Measurements from ENCODE around the gene DDI2. TPM values are rescaled to one million over a fixed set of nuclear protein-coding genes. Genes with fewer than 3 reads are reported as not detected.
"Not testable (repeated sequence)": the region's sequence is repeated elsewhere in the genome, so short reads cannot be mapped to it uniquely, and the experiment has no call there.

DDI2 gene
- polyA plus RNA-seq, 1 experiment: 6.4 TPM

DNA sequence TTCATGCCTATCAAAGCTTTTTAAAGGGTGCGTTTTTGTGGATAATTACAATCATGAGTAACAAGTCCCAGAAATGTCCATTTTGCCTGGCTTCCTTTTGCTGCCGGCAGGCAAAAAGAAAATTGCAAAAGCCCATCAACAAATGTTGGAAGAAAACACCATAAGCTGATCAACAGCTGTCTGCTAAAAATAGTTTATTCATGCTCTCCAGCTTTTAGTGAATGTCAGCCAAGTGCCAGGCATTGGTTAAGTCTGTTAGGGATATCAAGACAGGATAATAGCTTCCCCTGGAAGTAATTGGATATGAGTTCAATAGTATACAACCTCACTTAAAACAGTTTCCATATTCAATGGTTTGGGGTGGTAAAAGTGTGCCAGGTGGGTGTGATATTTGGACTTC is 18.8 kb upstream of the DDI2 start:
- DNase-seq (ENCODE audit: low read depth): no peak
- TF ChIP-seq CTCF (IDR thresholded peaks at IDR 0.05; ENCODE audit: insufficient read depth, low read depth, low read length): no peak
- ChIA-PET CTCF (interaction anchor here (0.5 to 9.7 kb wide), 2 partner anchors 44 to 141 kb away, joined by 3 to 104 read pairs; partner anchors contain the start of genes SLC25A34 and TMEM82), POLR2A (no interaction called here)
- Histone ChIP-seq H3K27me3 (ENCODE audit: control insufficient read depth, insufficient read depth, low read length) (peaks cover 3% of the 10 kb centered on the region), H3K4me3 (ENCODE audit: low read depth, low read length) (no peak overlapping the region), H3K36me3 (ENCODE audit: control insufficient read depth, insufficient read depth, low read length) (no peaks in the 10 kb centered on the region)

- ChIA-PET POLR2A (interaction anchor here (0.5 to 0.7 kb wide), 3 partner anchors 101 to 371 kb away, joined by 3 read pairs; no protein-coding TSS in a partner anchor), CTCF (interaction anchor here (2.3 kb wide), 1 partner anchor 138 kb away, joined by 12 read pairs; no protein-coding TSS in a partner anchor)
- TF ChIP-seq CTCF (IDR thresholded peaks at IDR 0.05; ENCODE audit: insufficient read depth, low read depth, low read length): no peak
- DNase-seq (ENCODE audit: low read depth): peak; percentile 75
- Histone ChIP-seq H3K27me3 (ENCODE audit: control insufficient read depth, insufficient read depth, low read length) (no peaks in the 10 kb centered on the region), H3K36me3 (ENCODE audit: control insufficient read depth, insufficient read depth, low read length) (no peaks in the 10 kb centered on the region), H3K4me3 (ENCODE audit: low read depth, low read length) (peak overlapping the region; percentile 70)
Observed at GRCh38 chr1:15603050-15603965, 13.9 kb upstream of the DDI2 start.

GRCh38 chr1:15603966-15604282 is 13.3 kb upstream of the DDI2 start:
- CTCF ChIA-PET: interaction anchor here (2.3 kb wide), 1 partner anchor 137 kb away, joined by 12 read pairs; no protein-coding TSS in a partner anchor
- H3K27me3 ChIP-seq (ENCODE audit: control insufficient read depth, insufficient read depth, low read length); H3K36me3 ChIP-seq (ENCODE audit: control insufficient read depth, insufficient read depth, low read length); POLR2A ChIA-PET; DNase-seq (ENCODE audit: low read depth): not testable (repeated sequence)
- H3K4me3 ChIP-seq (ENCODE audit: low read depth, low read length): peak overlapping the region; percentile 70

DNA sequence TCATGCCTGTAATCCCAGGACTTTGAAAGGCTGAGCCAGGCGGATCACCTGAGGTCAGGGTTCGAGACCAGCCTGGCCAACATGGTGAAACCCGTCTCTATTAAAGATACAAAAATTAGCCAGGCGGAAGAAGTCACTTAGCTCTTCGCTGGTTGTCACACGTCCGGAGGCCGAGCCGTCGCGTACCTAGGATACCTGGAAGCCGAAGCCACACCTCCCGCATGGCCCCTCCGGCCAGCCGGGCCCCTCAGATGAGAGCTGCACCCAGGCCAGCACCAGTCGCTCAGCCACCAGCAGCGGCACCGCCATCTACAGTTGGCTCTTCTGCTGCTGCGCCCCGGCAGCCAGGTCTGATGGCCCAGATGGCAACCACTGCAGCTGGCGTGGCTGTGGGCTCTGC is 12.9 kb upstream of the DDI2 start:
- POLR2A ChIA-PET; H3K4me3 ChIP-seq (ENCODE audit: low read depth, low read length); H3K36me3 ChIP-seq (ENCODE audit: control insufficient read depth, insufficient read depth, low read length); DNase-seq (ENCODE audit: low read depth); H3K27me3 ChIP-seq (ENCODE audit: control insufficient read depth, insufficient read depth, low read length): not testable (repeated sequence)
- CTCF ChIA-PET: interaction anchor here (1.1 to 2.3 kb wide), 3 partner anchors 12 to 137 kb away, joined by 3 to 12 read pairs (median 5); no protein-coding TSS in a partner anchor

DNA sequence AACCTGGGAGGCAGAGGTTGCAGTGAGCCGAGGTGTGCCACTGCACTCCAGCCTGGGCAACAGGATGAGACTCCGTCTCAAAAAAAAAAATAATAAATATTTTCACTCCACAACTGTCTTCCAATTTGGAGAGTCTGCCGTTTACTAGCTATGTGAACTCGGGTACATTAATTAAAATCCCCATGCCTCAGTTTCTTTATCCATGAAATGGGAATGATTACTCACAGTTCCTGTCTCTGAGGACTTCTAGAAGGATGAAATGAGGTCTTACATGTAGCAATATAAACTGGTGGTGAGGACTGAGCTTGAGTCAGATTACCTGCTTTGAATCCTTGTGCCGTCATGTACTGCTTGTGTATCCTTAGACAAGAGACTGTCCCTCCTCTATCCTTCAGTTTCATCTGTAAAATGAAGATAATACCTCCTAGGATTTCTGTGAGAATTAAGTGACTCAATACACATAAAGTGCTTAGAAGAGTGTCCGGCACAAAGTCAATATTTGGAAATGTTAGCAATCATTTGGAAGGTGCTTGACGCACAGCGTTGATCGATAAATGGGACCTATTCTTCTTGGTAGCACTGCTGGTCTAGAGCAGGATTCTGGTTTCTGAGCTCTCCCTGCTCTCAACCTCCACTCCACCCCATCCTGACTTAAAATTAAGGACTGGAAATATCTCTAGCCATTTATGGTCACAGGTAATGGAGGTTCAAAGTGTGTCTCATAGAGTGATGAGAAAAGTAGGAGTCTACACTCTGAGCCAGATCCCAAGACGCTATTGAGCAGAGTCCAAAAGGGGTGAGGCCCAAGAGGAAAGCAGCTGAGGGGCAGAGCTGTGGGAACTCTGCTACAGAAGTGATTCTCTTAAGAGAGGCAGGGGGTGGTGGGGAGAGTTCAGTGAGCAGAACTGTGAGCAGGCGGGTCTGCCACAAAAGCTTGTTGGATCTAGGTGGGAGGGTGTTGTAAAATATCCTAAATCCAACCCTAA is 11.6 kb upstream of the DDI2 start:
- ChIA-PET POLR2A (no interaction called here), CTCF (interaction anchor here (0.6 to 1.2 kb wide), 3 partner anchors 10 to 136 kb away, joined by 3 to 5 read pairs (median 3); no protein-coding TSS in a partner anchor)

More for the DNA sequence above, 11.6 kb upstream of the DDI2 start:
- DNase-seq (ENCODE audit: low read depth): no peak
- H3K27me3 ChIP-seq (ENCODE audit: control insufficient read depth, insufficient read depth, low read length): no peaks in the 10 kb centered on the region
- no peak for TF ChIP-seq CTCF (IDR thresholded peaks at IDR 0.05; ENCODE audit: insufficient read depth, low read depth, low read length)
- H3K4me3 ChIP-seq (ENCODE audit: low read depth, low read length): no peak overlapping the region
- H3K36me3 ChIP-seq (ENCODE audit: control insufficient read depth, insufficient read depth, low read length): no peaks in the 10 kb centered on the region

Measured in BJ (cell line).